Measurements from ENCODE around the gene NFE2L3. TPM values are rescaled to one million over a fixed set of nuclear protein-coding genes. Genes with fewer than 3 reads are reported as not detected.

NFE2L3 gene
- total and polyA plus RNA-seq, 9 of the 15 experiments (the other 6 are each of a cell fraction or from before 2014, with no cell fraction given), result 2.9 to 16.9 (median 12.4) TPM

DNA sequence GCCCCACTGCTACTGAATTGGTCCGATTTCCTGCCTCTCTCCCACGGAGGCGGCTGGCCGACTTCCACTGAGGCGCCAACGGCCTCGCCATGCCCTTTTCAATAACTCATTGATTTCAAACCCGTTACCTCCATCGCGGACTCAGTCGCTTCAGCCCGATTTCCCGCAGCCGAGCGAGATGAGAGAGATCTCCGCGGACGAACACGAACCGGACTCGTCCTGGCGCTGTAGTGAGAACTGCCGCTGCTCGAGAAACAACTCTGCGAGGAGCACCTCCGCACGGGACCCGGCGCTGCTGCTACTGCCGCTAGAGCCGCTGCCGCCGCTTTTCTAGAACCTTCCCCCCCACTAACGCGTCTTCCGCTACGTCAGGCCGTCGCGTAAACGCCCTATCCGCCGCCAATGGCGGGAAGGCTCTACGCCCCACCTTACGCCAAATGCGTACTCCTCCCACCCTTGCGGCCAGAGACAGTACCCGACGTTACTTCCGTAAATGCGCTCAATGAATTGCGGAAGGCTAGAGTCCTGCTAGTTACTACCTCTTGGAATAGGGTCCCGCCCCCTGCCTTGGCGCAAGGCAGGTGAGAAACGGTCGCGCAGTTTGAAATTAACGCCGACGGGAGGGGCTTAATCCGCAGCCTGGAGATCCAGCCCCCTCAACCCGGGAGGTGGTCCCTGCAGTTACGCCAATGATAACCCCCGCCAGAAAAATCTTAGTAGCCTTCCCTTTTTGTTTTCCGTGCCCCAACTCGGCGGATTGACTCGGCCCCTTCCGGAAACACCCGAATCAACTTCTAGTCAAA, 48.6 kb downstream of the NFE2L3 start, which contains the start of gene HNRNPA2B1 (continued):
- TF ChIP-seq, protein P1, sequence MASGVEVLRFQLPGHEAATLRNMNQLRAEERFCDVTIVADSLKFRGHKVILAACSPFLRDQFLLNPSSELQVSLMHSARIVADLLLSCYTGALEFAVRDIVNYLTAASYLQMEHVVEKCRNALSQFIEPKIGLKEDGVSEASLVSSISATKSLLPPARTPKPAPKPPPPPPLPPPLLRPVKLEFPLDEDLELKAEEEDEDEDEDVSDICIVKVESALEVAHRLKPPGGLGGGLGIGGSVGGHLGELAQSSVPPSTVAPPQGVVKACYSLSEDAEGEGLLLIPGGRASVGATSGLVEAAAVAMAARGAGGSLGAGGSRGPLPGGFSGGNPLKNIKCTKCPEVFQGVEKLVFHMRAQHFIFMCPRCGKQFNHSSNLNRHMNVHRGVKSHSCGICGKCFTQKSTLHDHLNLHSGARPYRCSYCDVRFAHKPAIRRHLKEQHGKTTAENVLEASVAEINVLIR (CRISPR knock-in tag; IDR thresholded peaks at IDR 0.05), result peak; percentile 63; the same call in 1 of the 2 replicates
- TF ChIP-seq ZNF12 (CRISPR knock-in tag; IDR thresholded peaks at IDR 0.05), result no peak
- TF ChIP-seq ZNF316 (IDR thresholded peaks at IDR 0.05), result no peak
- no peak for TF ChIP-seq ZFP30 (CRISPR knock-in tag; IDR thresholded peaks at IDR 0.05; ENCODE audit: borderline replicate concordance)
- 0 out of 3 replicates have a peak, but pooled peaks of 1 of the 2 experiments have one; percentile 12 for TF ChIP-seq CBX3 (IDR thresholded peaks at IDR 0.05; ENCODE audit: borderline replicate concordance in 1 of 2, low read length in 2 of 2)
- TF ChIP-seq NBN (IDR thresholded peaks at IDR 0.05; ENCODE audit: low read depth), result no peak
- no peak for TF ChIP-seq MEIS2 (IDR thresholded peaks at IDR 0.05; ENCODE audit: partially characterized antibody)
- peak; percentile 51 to 96; a peak in 3 of 4 replicates for TF ChIP-seq TBL1XR1 (IDR thresholded peaks at IDR 0.05; ENCODE audit: low read length in 2 of 2)
- TF ChIP-seq TCF7 (IDR thresholded peaks at IDR 0.05; ENCODE audit: borderline replicate concordance), result peak; percentile 72; the same call in 1 of the 2 replicates
- TF ChIP-seq E2F3 (CRISPR knock-in tag; IDR thresholded peaks at IDR 0.05), result no peak
- TF ChIP-seq BRCA1 (IDR thresholded peaks at IDR 0.05), result no peak
- TF ChIP-seq BRCA1 (CRISPR knock-in tag; IDR thresholded peaks at IDR 0.05), result no peak
- TF ChIP-seq RAD21 (CRISPR knock-in tag; conservative IDR thresholded peaks at IDR 0.05 in 1 of 2, IDR thresholded peaks at IDR 0.05 in 1 of 2), result no peak
- no peak for TF ChIP-seq SMC3 (conservative IDR thresholded peaks at IDR 0.05; ENCODE audit: insufficient read depth, low read depth, low read length)
- TF ChIP-seq TEAD4 (IDR thresholded peaks at IDR 0.05; ENCODE audit: low read length), result no peak
- TF ChIP-seq TEAD4 (CRISPR knock-in tag; IDR thresholded peaks at IDR 0.05; ENCODE audit: borderline replicate concordance), result no peak
- no peak for TF ChIP-seq MED1 (CRISPR knock-in tag; IDR thresholded peaks at IDR 0.05; ENCODE audit: borderline replicate concordance)
- TF ChIP-seq YY1 (IDR thresholded peaks at IDR 0.05; ENCODE audit: borderline replicate concordance in 1 of 3, control insufficient read depth in 1 of 3, extremely low read depth in 1 of 3, insufficient read depth in 3 of 3, insufficient read length in 1 of 3, insufficient replicate concordance in 2 of 3, low read depth in 1 of 3, low read length in 2 of 3), result peak in 1 of 3 experiments; percentile 36
- TF ChIP-seq THRAP3 (IDR thresholded peaks at IDR 0.05; ENCODE audit: borderline replicate concordance), result peak; percentile 78
- peak; percentile 100 for TF ChIP-seq ARHGAP35 (IDR thresholded peaks at IDR 0.05; ENCODE audit: partially characterized antibody)
- peak; percentile 94 for TF ChIP-seq PML (IDR thresholded peaks at IDR 0.05; ENCODE audit: low read length)
- TF ChIP-seq, protein P2, sequence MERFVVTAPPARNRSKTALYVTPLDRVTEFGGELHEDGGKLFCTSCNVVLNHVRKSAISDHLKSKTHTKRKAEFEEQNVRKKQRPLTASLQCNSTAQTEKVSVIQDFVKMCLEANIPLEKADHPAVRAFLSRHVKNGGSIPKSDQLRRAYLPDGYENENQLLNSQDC (CRISPR knock-in tag; IDR thresholded peaks at IDR 0.05), result peak; percentile 78
- TF ChIP-seq, protein P3, sequence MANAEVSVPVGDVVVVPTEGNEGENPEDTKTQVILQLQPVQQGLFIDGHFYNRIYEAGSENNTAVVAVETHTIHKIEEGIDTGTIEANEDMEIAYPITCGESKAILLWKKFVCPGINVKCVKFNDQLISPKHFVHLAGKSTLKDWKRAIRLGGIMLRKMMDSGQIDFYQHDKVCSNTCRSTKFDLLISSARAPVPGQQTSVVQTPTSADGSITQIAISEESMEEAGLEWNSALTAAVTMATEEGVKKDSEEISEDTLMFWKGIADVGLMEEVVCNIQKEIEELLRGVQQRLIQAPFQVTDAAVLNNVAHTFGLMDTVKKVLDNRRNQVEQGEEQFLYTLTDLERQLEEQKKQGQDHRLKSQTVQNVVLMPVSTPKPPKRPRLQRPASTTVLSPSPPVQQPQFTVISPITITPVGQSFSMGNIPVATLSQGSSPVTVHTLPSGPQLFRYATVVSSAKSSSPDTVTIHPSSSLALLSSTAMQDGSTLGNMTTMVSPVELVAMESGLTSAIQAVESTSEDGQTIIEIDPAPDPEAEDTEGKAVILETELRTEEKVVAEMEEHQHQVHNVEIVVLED (CRISPR knock-in tag; IDR thresholded peaks at IDR 0.05), result peak; percentile 87
- TF ChIP-seq ZNF347 (CRISPR knock-in tag; IDR thresholded peaks at IDR 0.05; ENCODE audit: low read depth), result no peak
- TF ChIP-seq ZSCAN29 (IDR thresholded peaks at IDR 0.05), result no peak
- no peak for TF ChIP-seq ZNF696 (CRISPR knock-in tag; conservative IDR thresholded peaks at IDR 0.05)
